ACHN (cell line): ENCODE data around the gene LMO2.
"Not testable (repeated sequence)": the region's sequence is repeated elsewhere in the genome, so short reads cannot be mapped to it uniquely, and the experiment has no call there.

Source experiments
- DNase-seq: peaks from one replicate; pipeline ENCODE4 v3.0.0-alpha.2; 2015
- in situ Hi-C: cut with HindIII; loops from 2 replicates; pipeline ENCODE4 v1.10.0; 2017; ENCODE audit warnings: low sequenced_read_pairs, low pct_ligation_motif_present, low pct_unique_long_range_greater_than_20kb

LMO2 gene

GRCh38 chr11:33919645-33920044, 27.8 kb upstream of the LMO2 start:
- in situ Hi-C loops, result no loop called here
- no peak for DNase-seq

GRCh38 chr11:33917402-33917801, 25.5 kb upstream of the LMO2 start:
- in situ Hi-C loops, DNase-seq: not testable (repeated sequence)

GRCh38 chr11:33916736-33917135, 24.9 kb upstream of the LMO2 start:
- no peak for DNase-seq
- in situ Hi-C loops, result no loop called here

GRCh38 chr11:33915526-33915925, 23.6 kb upstream of the LMO2 start:
- in situ Hi-C loops, result no loop called here
- no peak for DNase-seq

- in situ Hi-C loops, result no loop called here
- DNase-seq, result no peak
These were observed 22.1 kb upstream of the LMO2 start for GRCh38 chr11:33913991-33914390.

GRCh38 chr11:33912405-33913361, 20.8 kb upstream of the LMO2 start:
- in situ Hi-C loops, result no loop called here
- DNase-seq, result peak; percentile 37

- no peak for DNase-seq
- in situ Hi-C loops, result no loop called here
These were observed 19.1 kb upstream of the LMO2 start for GRCh38 chr11:33910958-33911339.

GRCh38 chr11:33910296-33910957, 18.6 kb upstream of the LMO2 start:
- in situ Hi-C loops, result no loop called here
- no peak for DNase-seq

- no peak for DNase-seq
- in situ Hi-C loops, result no loop called here
These were observed 17.7 kb upstream of the LMO2 start for GRCh38 chr11:33909552-33909951.

- in situ Hi-C loops, result no loop called here
- no peak for DNase-seq
These were observed 17.3 kb upstream of the LMO2 start for GRCh38 chr11:33909150-33909549.

- in situ Hi-C loops, result no loop called here
- no peak for DNase-seq
These were observed 15.5 kb upstream of the LMO2 start for GRCh38 chr11:33907421-33907820.

GRCh38 chr11:33906484-33907186, 14.8 kb upstream of the LMO2 start:
- in situ Hi-C loops, result no loop called here
- no peak for DNase-seq

- no peak for DNase-seq
- in situ Hi-C loops, result no loop called here
These were observed 12.2 kb upstream of the LMO2 start for GRCh38 chr11:33904102-33904501.

- in situ Hi-C loops, result no loop called here
- DNase-seq, result no peak
These were observed 8.4 kb upstream of the LMO2 start for GRCh38 chr11:33900159-33900840.

GRCh38 chr11:33899400-33900037, 7.6 kb upstream of the LMO2 start:
- DNase-seq, result peak; percentile 13
- in situ Hi-C loops, result no loop called here

- no peak for DNase-seq
- in situ Hi-C loops, result no loop called here
These were observed 7.1 kb upstream of the LMO2 start for GRCh38 chr11:33898957-33899356.

GRCh38 chr11:33897761-33898375, 6.0 kb upstream of the LMO2 start:
- no peak for DNase-seq
- in situ Hi-C loops, result no loop called here

- no peak for DNase-seq
- in situ Hi-C loops, result no loop called here
These were observed 5.0 kb upstream of the LMO2 start for GRCh38 chr11:33896911-33897310.
